ENCODE data around the gene TMEM87B. TPM values are rescaled to one million over a fixed set of nuclear protein-coding genes. Genes with fewer than 3 reads are reported as not detected.

TMEM87B gene
- total RNA-seq, 1 experiment from 2014 or later, result 10.5 TPM

DNA sequence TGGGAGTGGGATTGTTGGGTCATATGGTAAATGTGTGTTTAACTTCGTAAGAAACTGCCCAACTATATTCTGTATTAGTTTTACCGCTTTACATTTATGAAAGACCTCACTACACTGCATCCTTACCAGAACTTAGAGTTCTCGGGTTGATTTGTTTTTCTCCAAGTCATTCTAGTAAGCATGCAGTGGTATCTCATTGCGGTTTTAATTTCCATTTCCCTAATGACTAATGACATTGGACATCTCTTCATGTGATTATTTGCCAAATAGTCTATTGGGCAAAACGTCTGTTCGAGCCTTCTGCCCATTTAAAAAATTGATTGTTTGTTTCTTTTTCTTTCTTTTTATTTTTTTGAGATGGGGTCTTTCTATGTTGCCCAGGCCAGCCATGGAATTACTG, 89.9 kb downstream of the TMEM87B start:
- no peak for DNase-seq
- H3K4me1 ChIP-seq (ENCODE audit: insufficient read depth, low read length), result no peaks in the 10 kb centered on the region
- H3K9me3 ChIP-seq (ENCODE audit: control insufficient read depth, low read depth, low read length), result no peaks in the 10 kb centered on the region
- no peak overlapping the region for H3K4me3 Mint-ChIP-seq
- H4K8ac ChIP-seq (replicated peaks; ENCODE audit: insufficient read length, low read depth, low read length), result no peak overlapping the region
- no peaks in the 10 kb centered on the region; a peak in 1 of 5 replicates for H3K9me3 Mint-ChIP-seq
- peaks cover 3% of the 10 kb centered on the region for H3K23me2 ChIP-seq (ENCODE audit: insufficient read length, low read depth, low read length, poor library complexity, severe bottlenecking)
- H3K18ac ChIP-seq (ENCODE audit: insufficient read length, low read depth, low read length), result no peak overlapping the region
- TF ChIP-seq, protein P1, sequence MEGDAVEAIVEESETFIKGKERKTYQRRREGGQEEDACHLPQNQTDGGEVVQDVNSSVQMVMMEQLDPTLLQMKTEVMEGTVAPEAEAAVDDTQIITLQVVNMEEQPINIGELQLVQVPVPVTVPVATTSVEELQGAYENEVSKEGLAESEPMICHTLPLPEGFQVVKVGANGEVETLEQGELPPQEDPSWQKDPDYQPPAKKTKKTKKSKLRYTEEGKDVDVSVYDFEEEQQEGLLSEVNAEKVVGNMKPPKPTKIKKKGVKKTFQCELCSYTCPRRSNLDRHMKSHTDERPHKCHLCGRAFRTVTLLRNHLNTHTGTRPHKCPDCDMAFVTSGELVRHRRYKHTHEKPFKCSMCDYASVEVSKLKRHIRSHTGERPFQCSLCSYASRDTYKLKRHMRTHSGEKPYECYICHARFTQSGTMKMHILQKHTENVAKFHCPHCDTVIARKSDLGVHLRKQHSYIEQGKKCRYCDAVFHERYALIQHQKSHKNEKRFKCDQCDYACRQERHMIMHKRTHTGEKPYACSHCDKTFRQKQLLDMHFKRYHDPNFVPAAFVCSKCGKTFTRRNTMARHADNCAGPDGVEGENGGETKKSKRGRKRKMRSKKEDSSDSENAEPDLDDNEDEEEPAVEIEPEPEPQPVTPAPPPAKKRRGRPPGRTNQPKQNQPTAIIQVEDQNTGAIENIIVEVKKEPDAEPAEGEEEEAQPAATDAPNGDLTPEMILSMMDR (conservative IDR thresholded peaks at IDR 0.05), result no peak
- peaks cover 0 to 2% (median 0%) of the 10 kb centered on the region in 3 experiments; a peak in 2 of 7 replicates for H3K36me3 Mint-ChIP-seq (ENCODE audit: insufficient read depth in 1 of 3, low read depth in 3 of 3)
- H3K23ac ChIP-seq (ENCODE audit: insufficient read length, low read depth, low read length), result no peak overlapping the region
- no peak overlapping the region for H3K56ac ChIP-seq (ENCODE audit: insufficient read length, low read depth, low read length)
- peaks cover 12% of the 10 kb centered on the region for H3K27me3 ChIP-seq (ENCODE audit: insufficient read depth, low read length)
- no peak overlapping the region for H2BK20ac ChIP-seq (ENCODE audit: low read depth, low read length, poor library complexity, severe bottlenecking)
- no peak overlapping the region for H2BK120ac ChIP-seq (ENCODE audit: low read depth, low read length, poor library complexity, severe bottlenecking)
- H3K27ac ChIP-seq (ENCODE audit: insufficient read length, low read depth, low read length), result no peak overlapping the region
- no CpG with 5 or more reads among the region's 6 CpGs for WGBS (ENCODE audit: extremely low coverage, insufficient read length, low lambda C conversion rate)
- H3T11ph ChIP-seq (ENCODE audit: low read length), result no peak overlapping the region
- H3K9ac ChIP-seq (ENCODE audit: extremely low read depth, insufficient read length, low read length), result no peak overlapping the region
- peaks cover 6 to 11% of the 10 kb centered on the region in 2 experiments for H3K4me1 Mint-ChIP-seq
- peaks cover 32% of the 10 kb centered on the region for H3K27me3 Mint-ChIP-seq (ENCODE audit: low read depth)
- H2BK12ac ChIP-seq (ENCODE audit: insufficient read length, low read depth, low read length), result no peak overlapping the region
- no peak overlapping the region for H4K5ac ChIP-seq (ENCODE audit: insufficient read length, low read depth, low read length)
- H4K20me1 ChIP-seq (ENCODE audit: control insufficient read depth, insufficient read depth, insufficient read length), result no peaks in the 10 kb centered on the region
- H3K4me2 ChIP-seq (ENCODE audit: insufficient read depth, insufficient read length, low read length), result no peak overlapping the region
- no peaks in the 10 kb centered on the region for H3K79me2 ChIP-seq (ENCODE audit: insufficient read depth, low read length)
- H3K27ac Mint-ChIP-seq, result no peak overlapping the region
- H2AFZ ChIP-seq (ENCODE audit: low read length), result no peak overlapping the region
- no peak overlapping the region for H3K14ac ChIP-seq (ENCODE audit: insufficient read depth, low read length)
- no peak overlapping the region for H3K4ac ChIP-seq (ENCODE audit: low read depth, low read length)
- H2BK5ac ChIP-seq (ENCODE audit: insufficient read length, low read length), result no peak overlapping the region
- H2AK5ac ChIP-seq (ENCODE audit: insufficient read length, low read length), result no peak overlapping the region
- H3K79me1 ChIP-seq (ENCODE audit: insufficient read depth, low read depth, low read length, poor library complexity, severe bottlenecking), result no peaks in the 10 kb centered on the region
- no peak overlapping the region for H4K91ac ChIP-seq (ENCODE audit: insufficient read length, low read depth, low read length)
- no peak overlapping the region for H2BK15ac ChIP-seq (ENCODE audit: low read depth, low read length)
